ENCODE measurements around the gene ZDHHC11B. TPM values are rescaled to one million over a fixed set of nuclear protein-coding genes. Genes with fewer than 3 reads are reported as not detected.
A peak's percentile ranks its signal among the peaks of the same experiment; 100 is the strongest.

Gene ZDHHC11B
- total RNA-seq, 1 donor from 2014 or later: 13.4 TPM

- no peak overlapping the region for H3K27ac ChIP-seq (replicated peaks)
- no peak for TF ChIP-seq CTCF (IDR thresholded peaks at IDR 0.05; ENCODE audit: borderline replicate concordance)
- H3K27me3 ChIP-seq (ENCODE audit: low read depth): no peaks in the 10 kb centered on the region
- H3K9me3 ChIP-seq (replicated peaks): no peaks in the 10 kb centered on the region
- no peak for DNase-seq
- peaks cover 4% of the 10 kb centered on the region for H3K36me3 ChIP-seq
- H3K4me1 ChIP-seq: peaks cover 44% of the 10 kb centered on the region
- intact Hi-C loops (cut with micrococcal nuclease): loop anchor here (5.0 kb wide), 1 partner anchor 232 kb away; no protein-coding TSS in a partner anchor
- no peak overlapping the region for H3K4me3 ChIP-seq
Measured at GRCh38 chr5:670396-671270, 113.9 kb downstream of the ZDHHC11B start.

GRCh38 chr5:669842-670395 is 114.6 kb downstream of the ZDHHC11B start:
- H3K36me3 ChIP-seq: peaks cover 7% of the 10 kb centered on the region
- no peaks in the 10 kb centered on the region for H3K9me3 ChIP-seq (replicated peaks)
- peaks cover 41% of the 10 kb centered on the region for H3K4me1 ChIP-seq
- intact Hi-C loops (cut with micrococcal nuclease): loop anchor here (5.0 kb wide), 1 partner anchor 232 kb away; no protein-coding TSS in a partner anchor
- no peaks in the 10 kb centered on the region for H3K27me3 ChIP-seq (ENCODE audit: low read depth)
- H3K4me3 ChIP-seq: no peak overlapping the region
- TF ChIP-seq CTCF (IDR thresholded peaks at IDR 0.05; ENCODE audit: borderline replicate concordance): no peak
- H3K27ac ChIP-seq (replicated peaks): no peak overlapping the region
- no peak for DNase-seq

- no peaks in the 10 kb centered on the region for H3K27me3 ChIP-seq (ENCODE audit: low read depth)
- intact Hi-C loops (cut with micrococcal nuclease): no loop called here
- TF ChIP-seq CTCF (IDR thresholded peaks at IDR 0.05; ENCODE audit: borderline replicate concordance): peak; percentile 67
- DNase-seq: no peak
- H3K9me3 ChIP-seq (replicated peaks): no peaks in the 10 kb centered on the region
- no peak overlapping the region for H3K27ac ChIP-seq (replicated peaks)
- peaks cover 14% of the 10 kb centered on the region for H3K36me3 ChIP-seq
- H3K4me3 ChIP-seq: no peak overlapping the region
- H3K4me1 ChIP-seq: peaks cover 34% of the 10 kb centered on the region
Measured at GRCh38 chr5:669111-669841, 115.3 kb downstream of the ZDHHC11B start.

- peaks cover 26% of the 10 kb centered on the region for H3K4me1 ChIP-seq
- H3K9me3 ChIP-seq (replicated peaks): no peaks in the 10 kb centered on the region
- H3K36me3 ChIP-seq: peaks cover 22% of the 10 kb centered on the region
- no peaks in the 10 kb centered on the region for H3K27me3 ChIP-seq (ENCODE audit: low read depth)
- H3K4me3 ChIP-seq: no peak overlapping the region
- intact Hi-C loops (cut with micrococcal nuclease): no loop called here
- no peak for TF ChIP-seq CTCF (IDR thresholded peaks at IDR 0.05; ENCODE audit: borderline replicate concordance)
- DNase-seq: no peak
- no peak overlapping the region for H3K27ac ChIP-seq (replicated peaks)
Measured at GRCh38 chr5:668283-668995, 116.1 kb downstream of the ZDHHC11B start.
